Mucosa of descending colon (tissue), 3 donors: ENCODE measurements around the gene AKAP13. TPM values are rescaled to one million over a fixed set of nuclear protein-coding genes. Genes with fewer than 3 reads are reported as not detected.

Source experiments
- ATAC-seq: fragments of 200-7000 bp; cut with Tn5 transposase; one replicate; pipeline ENCODE4 v1.9.1; 2020; ENCODE audit warnings: mild to moderate bottlenecking, moderate library complexity
- DNase-seq, 3 donors: peaks; one replicate each; pipeline ENCODE4 v3.0.0-alpha.2; 2020
- H3K36me3 ChIP-seq: fragments of 200-600 bp; one replicate; pipeline ENCODE4 v1.8.0; 2021; ENCODE audit warnings: low read depth, mild to moderate bottlenecking
- H3K4me1 ChIP-seq: fragments of 200-600 bp; one replicate; pipeline ENCODE4 v1.8.0; 2021; ENCODE audit warnings: low read depth, mild to moderate bottlenecking
- H3K4me3 ChIP-seq: fragments of 200-600 bp; one replicate; pipeline ENCODE4 v1.8.0; 2021; ENCODE audit warnings: mild to moderate bottlenecking
- H3K9me3 ChIP-seq: fragments of 200-600 bp; one replicate; pipeline ENCODE4 v1.8.0; 2021; ENCODE audit warnings: mild to moderate bottlenecking
- CTCF ChIP-seq: fragments of 200-600 bp; IDR thresholded peaks from one replicate; pipeline ENCODE4 v1.8.0; 2022; ENCODE audit warnings: antibody characterized with exemption, mild to moderate bottlenecking
- intact Hi-C, 2 donors: fragments of 100-400 bp; cut with DNase I in 1 of 2; cut with micrococcal nuclease in 1 of 2; formaldehyde crosslinking; loops; one replicate each; pipeline versions ENCODE4 v1.11.0 to v1.11.1; 2022; cut with DNase I, micrococcal nuclease
- total RNA-seq, 3 donors: library from RNA; stranded (reverse); fragmentation: NEBNext Ultra II Directional in 2 of 3; extraction: Animal tissue kit (Norgen Biotek cat#: 25700) in 2 of 3; gene quantifications; one replicate each; pipeline versions ENCODE4 v1.2.1 to v1.2.4, GENCODE V29; 2021 to 2023
- donor health status: DM: no; HTN: no; CAD: no; lungs with moderate emphysema.
- donor health status: DM: no; HTN: no; CAD: no.
- donor health status: DM: no; HTN: yes; CAD: no.

Gene AKAP13
- total RNA-seq, 3 donors from 2014 or later, result 141 to 173 (median 150) TPM

GRCh38 chr15:85691350-85692240, 311.2 kb downstream of the AKAP13 start:
- intact Hi-C loops, result no loop called here
- H3K4me1 ChIP-seq, result peaks cover 10% of the 10 kb centered on the region
- no peaks in the 10 kb centered on the region for H3K36me3 ChIP-seq
- H3K9me3 ChIP-seq, result no peaks in the 10 kb centered on the region
- ATAC-seq, result peak; percentile 56
- no peak for TF ChIP-seq CTCF
- no peak overlapping the region for H3K4me3 ChIP-seq
- peak in 1 of 3 donors; percentile 30 for DNase-seq

- DNase-seq (no peak), ATAC-seq (no peak)
- no peaks in the 10 kb centered on the region for H3K36me3 ChIP-seq
- H3K9me3 ChIP-seq, result no peaks in the 10 kb centered on the region
- TF ChIP-seq CTCF, result no peak
- H3K4me3 ChIP-seq, result no peak overlapping the region
- H3K4me1 ChIP-seq, result peaks cover 10% of the 10 kb centered on the region
- intact Hi-C loops, result no loop called here
Observed at GRCh38 chr15:85692321-85692720, 311.9 kb downstream of the AKAP13 start.

- no peaks in the 10 kb centered on the region for H3K9me3 ChIP-seq
- no peaks in the 10 kb centered on the region for H3K36me3 ChIP-seq
- peaks cover 10% of the 10 kb centered on the region for H3K4me1 ChIP-seq
- no peak for TF ChIP-seq CTCF
- DNase-seq (peak in 1 of 3 donors; percentile 30), ATAC-seq (peak; percentile 54)
- intact Hi-C loops, result no loop called here
- H3K4me3 ChIP-seq, result no peak overlapping the region
Observed at GRCh38 chr15:85692873-85693272, 312.5 kb downstream of the AKAP13 start.

GRCh38 chr15:85693277-85693676, 312.9 kb downstream of the AKAP13 start:
- no peak overlapping the region for H3K4me3 ChIP-seq
- no peak for DNase-seq
- no peaks in the 10 kb centered on the region for H3K9me3 ChIP-seq
- peaks cover 10% of the 10 kb centered on the region for H3K4me1 ChIP-seq
- no peak for TF ChIP-seq CTCF
- intact Hi-C loops, result no loop called here
- H3K36me3 ChIP-seq, result no peaks in the 10 kb centered on the region
- no peak for ATAC-seq

- H3K4me1 ChIP-seq, result peaks cover 7% of the 10 kb centered on the region
- no peak overlapping the region for H3K4me3 ChIP-seq
- DNase-seq, result no peak
- intact Hi-C loops, result no loop called here
- no peaks in the 10 kb centered on the region for H3K36me3 ChIP-seq
- no peaks in the 10 kb centered on the region for H3K9me3 ChIP-seq
- no peak for TF ChIP-seq CTCF
- ATAC-seq, result no peak
Observed at GRCh38 chr15:85694091-85694490, 313.7 kb downstream of the AKAP13 start.
